RWPE1 (cell line): ENCODE results near the gene DACH1.
"Not testable (repeated sequence)": the region's sequence is repeated elsewhere in the genome, so short reads cannot be mapped to it uniquely, and the experiment has no call there.

ENCODE experiments used
- CTCF ChIA-PET: fragments of 350-600 bp; sonication (Branson Sonifier 250); formaldehyde crosslinking; extraction: SDS; loops from one replicate; lab custom pipeline; 2021; lab: Yijun Ruan, JAX
- POLR2A ChIA-PET: fragments of 400-600 bp; formaldehyde crosslinking; extraction: SDS; loops from one replicate; lab custom pipeline; 2020; ENCODE audit warnings: antibody characterized with exemption; ENCODE audit not compliant: low non-redundant PET; lab: Yijun Ruan, JAX
- DNase-seq: peaks from one replicate; pipeline ENCODE4 v3.0.0; 2012; ENCODE audit warnings: low spot score
- H3K27ac ChIP-seq: fragments of 450-650 bp; 2 replicates; pipeline ENCODE4 v1.5.1; 2017
- TF ChIP-seq, protein P1 (sequence below): fragments of 450-650 bp; conservative IDR thresholded peaks from 2 replicates; pipeline ENCODE4 v1.5.1; 2017; ENCODE audit warnings: low read depth, mild to moderate bottlenecking

DACH1 gene

DNA sequence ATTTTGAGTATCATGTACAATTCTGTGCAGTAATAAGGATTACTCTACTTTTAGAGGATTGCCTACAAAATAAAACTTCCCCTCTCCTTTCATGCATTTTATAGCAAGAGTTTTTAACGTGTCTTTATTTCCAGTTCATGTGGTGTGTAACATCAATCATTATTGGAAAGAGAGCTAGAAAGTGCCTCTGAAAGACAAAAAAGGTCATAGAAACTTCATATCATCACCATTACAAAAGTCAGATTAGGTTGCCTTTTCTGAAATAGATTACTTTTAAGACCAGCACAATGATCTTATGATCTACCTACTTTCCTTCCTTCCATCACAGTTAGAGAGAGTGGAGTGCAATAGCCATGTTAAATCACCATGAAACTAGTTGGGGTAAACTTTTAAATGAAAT, 12.6 kb downstream of the DACH1 start:
- CTCF ChIA-PET, result no interaction called here
- H3K27ac ChIP-seq, result no peak overlapping the region
- POLR2A ChIA-PET, result no interaction called here
- TF ChIP-seq, protein P1, sequence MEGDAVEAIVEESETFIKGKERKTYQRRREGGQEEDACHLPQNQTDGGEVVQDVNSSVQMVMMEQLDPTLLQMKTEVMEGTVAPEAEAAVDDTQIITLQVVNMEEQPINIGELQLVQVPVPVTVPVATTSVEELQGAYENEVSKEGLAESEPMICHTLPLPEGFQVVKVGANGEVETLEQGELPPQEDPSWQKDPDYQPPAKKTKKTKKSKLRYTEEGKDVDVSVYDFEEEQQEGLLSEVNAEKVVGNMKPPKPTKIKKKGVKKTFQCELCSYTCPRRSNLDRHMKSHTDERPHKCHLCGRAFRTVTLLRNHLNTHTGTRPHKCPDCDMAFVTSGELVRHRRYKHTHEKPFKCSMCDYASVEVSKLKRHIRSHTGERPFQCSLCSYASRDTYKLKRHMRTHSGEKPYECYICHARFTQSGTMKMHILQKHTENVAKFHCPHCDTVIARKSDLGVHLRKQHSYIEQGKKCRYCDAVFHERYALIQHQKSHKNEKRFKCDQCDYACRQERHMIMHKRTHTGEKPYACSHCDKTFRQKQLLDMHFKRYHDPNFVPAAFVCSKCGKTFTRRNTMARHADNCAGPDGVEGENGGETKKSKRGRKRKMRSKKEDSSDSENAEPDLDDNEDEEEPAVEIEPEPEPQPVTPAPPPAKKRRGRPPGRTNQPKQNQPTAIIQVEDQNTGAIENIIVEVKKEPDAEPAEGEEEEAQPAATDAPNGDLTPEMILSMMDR, result no peak
- no peak for DNase-seq

DNA sequence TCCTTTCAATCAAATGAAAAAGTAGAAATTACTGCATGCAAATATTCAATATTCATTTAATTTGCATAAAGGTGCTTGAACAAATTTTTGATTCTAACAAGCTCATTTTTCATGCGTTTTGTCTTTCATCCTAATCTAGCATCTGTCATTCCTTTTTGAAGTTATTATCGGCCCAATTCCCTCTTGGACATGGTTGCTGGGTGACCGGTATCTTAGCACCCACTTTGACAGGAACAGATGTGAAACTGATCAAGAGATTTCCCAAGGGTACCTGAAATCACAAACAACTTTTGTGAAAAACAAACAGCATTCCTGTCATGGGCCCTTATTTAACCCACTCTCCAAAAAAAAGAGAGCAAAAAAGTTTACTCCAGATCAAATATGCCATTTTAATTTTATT, 13.3 kb downstream of the DACH1 start:
- TF ChIP-seq, protein P1, result no peak
- POLR2A ChIA-PET, result no interaction called here
- CTCF ChIA-PET, result no interaction called here
- no peak overlapping the region for H3K27ac ChIP-seq
- DNase-seq, result no peak

DNA sequence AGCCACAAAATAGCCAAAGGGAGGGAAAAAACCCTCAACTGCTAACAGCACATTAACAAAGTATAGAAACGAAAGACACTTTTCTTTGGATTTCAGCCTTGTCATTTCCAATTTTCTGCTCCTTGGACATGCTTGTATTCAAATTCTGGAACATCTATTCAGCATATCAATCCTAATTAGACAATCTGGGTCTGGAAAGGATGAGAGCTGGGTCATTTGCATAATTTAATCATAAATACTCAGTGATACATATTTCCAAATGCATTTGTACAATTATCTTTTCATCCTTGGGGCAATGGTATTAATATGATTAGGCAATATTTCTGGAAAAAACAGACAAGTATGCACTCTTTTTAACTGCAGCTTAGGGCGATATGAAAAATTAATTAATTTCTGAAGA, 14.3 kb downstream of the DACH1 start:
- ChIA-PET CTCF (no interaction called here), POLR2A (no interaction called here)
- H3K27ac ChIP-seq, result no peak overlapping the region
- DNase-seq, result no peak
- TF ChIP-seq, protein P1, result no peak

DNA sequence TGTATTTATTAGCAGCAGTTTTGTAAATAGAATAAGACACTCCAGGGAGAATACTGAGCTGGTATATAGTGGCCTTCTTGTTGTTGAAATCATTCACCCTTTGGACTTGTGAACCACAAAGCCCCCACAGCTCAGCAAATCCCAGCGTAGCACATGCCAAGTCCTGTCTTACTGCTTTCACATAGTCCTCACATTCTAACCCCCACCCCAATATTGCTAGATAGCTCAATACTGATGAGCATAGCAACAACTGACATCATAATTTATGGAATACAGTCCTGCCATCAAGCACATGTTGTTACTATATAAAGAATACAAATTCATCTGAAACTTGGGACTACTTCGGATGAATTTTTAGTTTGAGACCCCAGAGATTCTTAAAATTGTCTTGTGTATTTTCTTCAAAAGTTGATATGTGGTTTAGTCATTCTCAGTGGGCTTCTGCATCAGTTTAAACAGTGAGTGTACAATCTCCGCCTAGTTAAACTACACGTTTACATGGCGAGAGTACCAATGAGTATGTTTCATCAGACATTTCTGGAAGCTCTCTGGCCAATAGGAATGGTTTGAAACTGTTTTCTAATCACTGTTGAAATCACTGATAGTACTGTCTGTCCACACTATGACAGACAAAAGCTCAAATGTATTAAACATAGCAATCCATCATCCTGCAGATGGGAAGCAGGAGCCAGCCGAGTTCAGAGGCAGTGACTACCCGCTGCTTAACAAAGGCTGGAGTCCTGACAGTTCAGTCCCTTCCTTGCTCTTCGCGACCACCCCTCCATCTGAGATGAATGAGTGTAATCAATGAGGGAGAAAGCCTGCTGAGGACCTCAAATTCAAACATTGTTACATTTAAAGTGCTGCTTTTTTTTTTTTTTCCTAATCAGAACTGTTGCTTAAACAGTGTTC, 15.2 kb downstream of the DACH1 start:
- TF ChIP-seq, protein P1, result no peak
- H3K27ac ChIP-seq, result no peak overlapping the region
- ChIA-PET CTCF (no interaction called here), POLR2A (no interaction called here)
- DNase-seq, result no peak

DNA sequence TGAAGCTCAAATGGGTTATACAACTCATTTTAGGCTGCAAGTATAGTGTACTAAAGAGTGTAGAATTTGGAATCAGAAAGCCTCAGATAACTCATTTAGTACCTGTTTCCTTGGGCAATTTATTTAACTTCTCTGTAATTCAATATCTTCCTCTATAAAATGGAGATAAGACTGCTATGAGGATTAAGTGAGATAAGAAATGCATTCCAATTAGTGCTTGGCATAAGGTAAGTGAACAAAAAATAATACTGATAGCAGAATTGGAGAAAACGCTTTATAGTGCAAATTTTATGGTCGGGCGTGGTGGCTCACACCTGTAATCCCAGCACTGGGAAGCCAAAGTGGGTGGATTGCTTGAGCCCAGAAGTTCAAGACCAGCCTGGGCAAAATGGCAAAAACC, 25.0 kb downstream of the DACH1 start:
- no peak overlapping the region for H3K27ac ChIP-seq
- CTCF ChIA-PET, result no interaction called here
- no peak for DNase-seq
- TF ChIP-seq, protein P1, result no peak
- POLR2A ChIA-PET, result no interaction called here

DNA sequence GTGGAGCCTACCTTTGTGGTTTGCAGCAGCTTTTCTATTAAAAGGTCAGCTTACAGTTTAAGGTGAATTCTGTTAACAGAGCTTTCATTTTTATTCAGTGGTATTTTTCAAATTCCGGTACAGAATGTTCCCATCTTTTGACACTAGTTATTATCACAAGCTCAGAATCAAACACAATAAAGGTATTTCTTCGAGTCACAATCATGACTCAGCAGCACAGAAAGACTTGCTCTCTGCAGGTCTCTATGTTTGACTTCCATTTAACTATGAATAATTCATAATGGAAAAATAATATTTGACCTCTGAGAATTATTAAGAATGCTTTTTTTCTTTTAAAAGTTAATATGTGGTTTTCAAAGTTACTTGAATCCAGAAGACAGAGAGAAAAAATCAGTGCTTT, 28.2 kb downstream of the DACH1 start:
- DNase-seq, result no peak
- no peak overlapping the region for H3K27ac ChIP-seq
- CTCF ChIA-PET, result no interaction called here
- TF ChIP-seq, protein P1, result no peak
- POLR2A ChIA-PET, result no interaction called here

DNA sequence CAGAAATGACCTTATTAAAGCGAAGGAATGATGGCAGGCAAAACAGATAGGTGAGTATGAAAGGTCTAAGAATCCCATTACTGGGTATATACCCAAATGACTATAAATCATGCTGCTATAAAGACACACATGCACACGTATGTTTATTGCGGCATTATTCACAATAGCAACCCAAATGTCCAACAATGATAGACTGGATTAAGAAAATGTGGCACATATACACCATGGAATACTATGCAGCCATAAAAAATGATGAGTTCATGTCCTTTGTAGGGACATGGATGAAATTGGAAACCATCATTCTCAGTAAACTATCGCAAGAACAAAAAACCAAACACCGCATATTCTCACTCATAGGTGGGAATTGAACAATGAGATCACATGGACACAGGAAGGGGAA, 29.4 kb downstream of the DACH1 start:
- H3K27ac ChIP-seq, POLR2A ChIA-PET, CTCF ChIA-PET, DNase-seq: not testable (repeated sequence)
